DMS79 (cell line): ENCODE results near the gene EGFR.

Experiments used
- DNase-seq: peaks from one replicate; lab custom pipeline; 2025; lab: John Stamatoyannopoulos, UW

The EGFR gene

DNA sequence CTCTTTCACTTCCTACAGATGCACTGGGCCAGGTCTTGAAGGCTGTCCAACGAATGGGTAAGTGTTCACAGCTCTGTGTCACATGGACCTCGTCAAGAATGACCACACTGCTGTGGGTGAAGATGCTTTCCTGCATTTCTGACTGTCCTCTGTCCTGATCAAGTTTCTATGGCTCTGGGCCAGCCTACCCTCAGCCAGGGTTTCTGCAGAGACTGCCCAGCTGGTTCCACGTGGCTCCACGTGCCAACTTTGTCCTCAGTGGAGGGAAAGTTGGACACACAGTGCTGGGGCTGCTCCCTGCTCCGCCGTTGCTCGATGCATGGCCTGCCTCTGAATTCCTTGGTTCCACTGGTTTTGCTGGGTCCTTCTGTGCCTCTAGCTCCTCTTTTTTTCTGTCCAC is 152.3 kb downstream of the EGFR start:
- no peak for DNase-seq

DNA sequence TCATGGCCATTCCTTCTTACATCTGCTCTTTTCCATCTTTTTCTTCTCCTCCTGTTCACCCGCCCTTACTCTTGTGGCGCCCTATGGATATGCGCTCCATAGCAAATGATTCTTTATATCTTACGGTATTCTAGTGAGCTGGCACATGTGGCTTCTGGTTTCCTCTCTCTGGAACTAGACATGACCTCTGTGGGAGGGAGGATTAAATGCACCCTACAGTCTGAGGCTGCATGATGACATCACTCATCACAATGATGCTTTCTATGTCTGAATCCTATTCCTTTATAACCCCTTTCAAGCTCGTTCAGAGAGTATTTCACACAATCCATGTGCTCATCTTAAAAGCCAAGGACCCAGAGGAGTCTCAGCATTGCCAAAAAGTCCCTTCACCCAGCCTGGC is 153.3 kb downstream of the EGFR start:
- no peak for DNase-seq

DNA sequence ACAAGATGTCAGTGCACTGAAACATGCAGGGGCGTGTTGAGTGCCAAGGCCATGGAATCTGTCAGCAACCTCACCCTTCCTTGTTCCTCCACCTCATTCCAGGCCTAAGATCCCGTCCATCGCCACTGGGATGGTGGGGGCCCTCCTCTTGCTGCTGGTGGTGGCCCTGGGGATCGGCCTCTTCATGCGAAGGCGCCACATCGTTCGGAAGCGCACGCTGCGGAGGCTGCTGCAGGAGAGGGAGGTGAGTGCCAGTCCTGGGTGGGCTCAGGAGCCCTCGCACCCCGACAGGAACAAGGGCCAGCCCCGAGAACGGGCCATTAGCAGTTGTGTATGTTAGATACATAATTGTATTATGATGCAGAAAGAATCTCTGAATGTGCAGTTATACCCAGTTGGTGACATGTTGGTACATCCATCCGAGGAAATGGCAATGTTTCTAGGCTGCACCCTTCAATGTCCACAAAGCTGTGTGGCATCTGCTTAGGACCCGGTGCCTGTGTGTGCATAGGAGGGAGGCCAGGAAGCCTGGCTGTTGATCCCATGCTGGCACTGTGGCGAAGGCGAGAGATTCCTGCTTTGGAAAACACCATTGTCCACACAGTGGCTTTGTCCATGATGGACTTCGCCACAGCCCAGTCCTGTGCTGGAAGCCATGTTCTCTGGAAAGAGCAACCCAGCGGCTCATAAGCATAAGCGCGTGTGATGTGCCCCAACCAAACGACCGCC is 154.2 kb downstream of the EGFR start:
- no peak for DNase-seq

DNA sequence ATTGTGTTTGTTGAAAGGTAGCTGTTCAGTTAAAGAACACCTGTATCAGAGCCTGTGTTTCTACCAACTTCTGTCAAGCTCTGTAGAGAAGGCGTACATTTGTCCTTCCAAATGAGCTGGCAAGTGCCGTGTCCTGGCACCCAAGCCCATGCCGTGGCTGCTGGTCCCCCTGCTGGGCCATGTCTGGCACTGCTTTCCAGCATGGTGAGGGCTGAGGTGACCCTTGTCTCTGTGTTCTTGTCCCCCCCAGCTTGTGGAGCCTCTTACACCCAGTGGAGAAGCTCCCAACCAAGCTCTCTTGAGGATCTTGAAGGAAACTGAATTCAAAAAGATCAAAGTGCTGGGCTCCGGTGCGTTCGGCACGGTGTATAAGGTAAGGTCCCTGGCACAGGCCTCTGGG is 154.9 kb downstream of the EGFR start:
- no peak for DNase-seq

DNA sequence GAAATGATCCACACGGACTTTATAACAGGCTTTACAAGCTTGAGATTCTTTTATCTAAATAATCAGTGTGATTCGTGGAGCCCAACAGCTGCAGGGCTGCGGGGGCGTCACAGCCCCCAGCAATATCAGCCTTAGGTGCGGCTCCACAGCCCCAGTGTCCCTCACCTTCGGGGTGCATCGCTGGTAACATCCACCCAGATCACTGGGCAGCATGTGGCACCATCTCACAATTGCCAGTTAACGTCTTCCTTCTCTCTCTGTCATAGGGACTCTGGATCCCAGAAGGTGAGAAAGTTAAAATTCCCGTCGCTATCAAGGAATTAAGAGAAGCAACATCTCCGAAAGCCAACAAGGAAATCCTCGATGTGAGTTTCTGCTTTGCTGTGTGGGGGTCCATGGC is 155.6 kb downstream of the EGFR start:
- DNase-seq = no peak

DNA sequence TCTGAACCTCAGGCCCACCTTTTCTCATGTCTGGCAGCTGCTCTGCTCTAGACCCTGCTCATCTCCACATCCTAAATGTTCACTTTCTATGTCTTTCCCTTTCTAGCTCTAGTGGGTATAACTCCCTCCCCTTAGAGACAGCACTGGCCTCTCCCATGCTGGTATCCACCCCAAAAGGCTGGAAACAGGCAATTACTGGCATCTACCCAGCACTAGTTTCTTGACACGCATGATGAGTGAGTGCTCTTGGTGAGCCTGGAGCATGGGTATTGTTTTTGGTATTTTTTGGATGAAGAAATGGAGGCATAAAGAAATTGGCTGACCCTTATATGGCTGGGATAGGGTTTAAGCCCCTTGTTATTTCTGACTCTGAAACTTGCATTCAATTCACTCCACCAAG is 156.0 kb downstream of the EGFR start:
- no peak for DNase-seq

DNA sequence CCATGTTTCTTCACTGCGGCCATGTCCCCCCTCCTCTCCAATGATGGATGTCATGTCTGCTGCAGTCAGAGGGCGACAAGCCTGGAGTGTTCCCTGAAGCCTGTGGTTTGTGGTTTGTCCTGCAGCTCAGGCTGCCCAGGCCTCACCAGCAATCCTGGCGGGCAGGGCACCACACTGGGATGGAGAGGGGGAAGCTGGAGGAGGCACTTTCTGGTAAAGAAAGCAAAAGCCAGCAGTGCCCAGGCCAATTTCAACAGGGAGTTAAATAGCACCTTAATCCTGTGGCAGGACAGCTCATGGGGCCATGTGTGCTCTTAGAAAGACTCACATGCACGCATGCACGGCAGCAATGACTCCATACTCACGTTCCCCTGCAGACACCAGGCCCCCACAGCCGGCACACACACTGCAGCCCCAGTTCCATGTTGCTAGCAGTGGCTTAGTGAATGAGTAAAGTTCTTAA is 158.3 kb downstream of the EGFR start:
- DNase-seq = no peak

DNA sequence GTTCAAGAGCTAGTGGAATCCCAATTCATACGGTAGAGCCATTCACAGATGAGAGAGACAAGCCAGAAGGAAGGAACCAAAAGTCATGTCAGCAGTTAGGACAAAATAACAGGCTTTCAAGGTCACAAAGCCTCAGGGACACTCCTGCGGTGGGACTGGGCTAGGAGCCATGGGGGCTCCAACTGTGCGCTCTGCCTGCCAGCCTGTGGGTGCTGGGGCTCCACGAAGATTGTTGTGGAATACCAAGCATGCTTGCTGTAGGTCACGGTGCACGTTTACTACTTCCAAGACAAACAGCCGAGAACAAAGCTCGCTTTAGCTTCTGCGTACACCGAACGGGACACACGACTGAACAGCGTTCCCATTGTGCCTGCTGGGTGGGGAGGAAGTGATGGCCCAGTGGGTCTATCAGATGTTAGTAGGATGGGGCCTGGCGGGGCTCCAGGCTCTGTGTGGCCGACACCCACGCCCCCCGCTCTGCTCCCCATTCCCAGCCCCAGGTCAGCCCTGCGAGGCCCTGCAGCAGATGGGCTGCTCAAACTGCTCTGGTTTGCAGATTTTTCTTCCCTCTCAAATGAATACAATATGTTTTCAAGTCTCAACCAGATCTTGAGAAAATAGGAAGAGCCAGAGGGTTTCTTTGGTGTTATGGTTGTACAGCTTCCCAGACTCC is 158.9 kb downstream of the EGFR start:
- no peak for DNase-seq

DNA sequence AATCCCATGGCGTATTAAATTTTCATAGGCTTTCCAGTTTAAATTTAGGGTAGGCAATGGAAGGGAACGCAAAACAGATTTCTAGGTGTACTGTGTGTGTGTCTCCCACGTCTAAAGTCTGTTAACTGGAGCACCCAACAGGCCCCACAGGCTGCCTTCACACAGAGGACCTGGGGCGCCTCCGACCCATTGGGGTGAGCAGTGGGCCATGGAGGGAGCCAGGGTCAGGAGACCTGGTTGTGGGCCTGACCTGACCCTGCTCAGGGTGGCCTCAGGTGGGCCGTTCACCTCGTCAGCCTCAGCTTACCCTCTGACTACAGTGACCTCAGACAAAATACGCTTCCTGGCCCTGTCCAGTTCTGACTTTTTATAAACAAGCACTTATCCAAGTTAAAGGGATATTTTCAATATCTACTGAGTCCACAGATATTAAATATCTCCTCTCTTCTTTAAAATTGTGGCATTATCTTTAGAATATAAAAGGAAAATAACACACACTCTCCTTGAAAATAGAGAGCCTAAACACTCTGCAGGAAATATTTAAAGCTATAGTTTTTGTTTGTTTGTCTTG is 159.6 kb downstream of the EGFR start:
- no peak for DNase-seq

DNA sequence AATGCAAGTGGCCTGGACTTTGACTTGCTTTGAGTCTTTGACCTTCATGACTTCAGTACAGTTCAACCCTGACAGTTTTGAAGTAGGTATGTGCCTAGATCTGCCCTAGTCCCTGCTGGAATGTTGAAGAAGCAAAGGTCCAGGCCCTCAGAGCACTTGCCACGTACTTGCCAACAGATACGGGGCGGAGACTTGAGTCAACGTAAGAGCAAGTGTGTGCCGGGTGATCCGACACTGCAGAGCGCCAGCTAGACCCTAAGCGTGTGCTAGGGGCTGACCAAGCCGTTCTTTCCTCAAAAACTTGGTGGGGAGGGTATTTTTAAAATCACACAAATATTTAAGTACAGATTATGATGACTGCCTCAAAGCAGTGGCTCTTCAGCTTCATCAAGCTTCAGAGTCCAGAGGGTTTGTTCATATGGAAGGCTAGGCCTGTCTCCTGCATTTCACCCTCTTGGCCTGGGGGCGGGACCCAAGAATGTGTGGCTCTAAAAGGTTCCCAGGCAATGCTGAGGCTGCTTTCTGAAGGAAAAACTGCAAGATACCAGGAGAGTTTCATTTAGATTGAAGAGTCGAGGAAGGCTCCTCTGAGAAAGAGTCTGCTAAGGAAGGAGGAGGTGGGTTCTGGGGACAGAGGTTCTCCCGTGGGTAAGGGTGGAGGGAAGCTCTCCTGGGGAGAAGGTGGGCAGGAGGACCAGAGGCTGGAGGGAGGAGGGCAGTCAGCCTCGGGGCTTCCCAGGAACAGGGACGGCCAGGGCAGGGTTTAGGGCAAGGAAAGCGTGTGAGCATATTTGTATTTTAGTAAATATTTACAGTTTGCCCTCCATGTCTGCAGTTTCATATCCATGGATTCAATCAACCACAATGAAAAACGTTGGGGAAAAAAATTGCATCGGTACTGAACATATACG is 160.3 kb downstream of the EGFR start:
- no peak for DNase-seq

DNA sequence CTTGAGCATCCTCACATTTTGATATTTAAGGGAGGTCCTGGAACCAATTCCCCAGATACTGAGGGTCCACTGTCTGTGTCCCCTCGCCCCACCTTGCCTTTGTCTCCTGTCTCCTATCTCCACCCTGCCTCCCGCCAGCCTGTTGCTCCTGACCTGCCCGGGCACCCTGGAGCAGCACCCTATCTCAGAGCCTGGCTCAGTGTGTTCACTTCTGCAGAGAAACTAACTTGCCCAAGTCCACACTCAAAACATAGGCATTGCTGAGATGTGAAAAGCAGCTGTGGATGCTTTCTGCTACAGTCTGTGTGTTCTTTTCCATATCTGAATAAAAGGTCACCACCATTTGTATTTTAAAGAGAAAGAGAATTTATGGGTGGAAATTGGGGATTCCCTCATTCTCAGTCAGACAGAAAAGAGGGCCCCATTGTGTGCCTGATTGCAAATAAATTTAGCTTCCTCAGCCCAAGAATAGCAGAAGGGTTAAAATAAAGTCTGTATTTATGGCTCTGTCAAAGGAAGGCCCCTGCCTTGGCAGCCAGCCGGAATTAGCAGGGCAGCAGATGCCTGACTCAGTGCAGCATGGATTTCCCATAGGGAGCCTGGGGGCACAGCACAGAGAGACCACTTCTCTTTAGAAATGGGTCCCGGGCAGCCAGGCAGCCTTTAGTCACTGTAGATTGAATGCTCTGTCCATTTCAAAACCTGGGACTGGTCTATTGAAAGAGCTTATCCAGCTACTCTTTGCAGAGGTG is 161.3 kb downstream of the EGFR start:
- no peak for DNase-seq

DNA sequence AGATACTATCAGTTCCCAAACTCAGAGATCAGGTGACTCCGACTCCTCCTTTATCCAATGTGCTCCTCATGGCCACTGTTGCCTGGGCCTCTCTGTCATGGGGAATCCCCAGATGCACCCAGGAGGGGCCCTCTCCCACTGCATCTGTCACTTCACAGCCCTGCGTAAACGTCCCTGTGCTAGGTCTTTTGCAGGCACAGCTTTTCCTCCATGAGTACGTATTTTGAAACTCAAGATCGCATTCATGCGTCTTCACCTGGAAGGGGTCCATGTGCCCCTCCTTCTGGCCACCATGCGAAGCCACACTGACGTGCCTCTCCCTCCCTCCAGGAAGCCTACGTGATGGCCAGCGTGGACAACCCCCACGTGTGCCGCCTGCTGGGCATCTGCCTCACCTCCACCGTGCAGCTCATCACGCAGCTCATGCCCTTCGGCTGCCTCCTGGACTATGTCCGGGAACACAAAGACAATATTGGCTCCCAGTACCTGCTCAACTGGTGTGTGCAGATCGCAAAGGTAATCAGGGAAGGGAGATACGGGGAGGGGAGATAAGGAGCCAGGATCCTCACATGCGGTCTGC is 162.2 kb downstream of the EGFR start:
- no peak for DNase-seq

DNA sequence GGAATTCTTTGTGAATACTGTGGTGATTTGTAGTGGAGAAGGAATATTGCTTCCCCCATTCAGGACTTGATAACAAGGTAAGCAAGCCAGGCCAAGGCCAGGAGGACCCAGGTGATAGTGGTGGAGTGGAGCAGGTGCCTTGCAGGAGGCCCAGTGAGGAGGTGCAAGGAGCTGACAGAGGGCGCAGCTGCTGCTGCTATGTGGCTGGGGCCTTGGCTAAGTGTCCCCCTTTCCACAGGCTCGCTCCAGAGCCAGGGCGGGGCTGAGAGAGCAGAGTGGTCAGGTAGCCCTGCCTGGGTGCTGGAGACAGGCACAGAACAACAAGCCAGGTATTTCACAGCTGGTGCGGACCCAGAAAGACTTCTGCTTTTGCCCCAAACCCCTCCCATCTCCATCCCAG is 162.9 kb downstream of the EGFR start:
- DNase-seq = no peak

DNA sequence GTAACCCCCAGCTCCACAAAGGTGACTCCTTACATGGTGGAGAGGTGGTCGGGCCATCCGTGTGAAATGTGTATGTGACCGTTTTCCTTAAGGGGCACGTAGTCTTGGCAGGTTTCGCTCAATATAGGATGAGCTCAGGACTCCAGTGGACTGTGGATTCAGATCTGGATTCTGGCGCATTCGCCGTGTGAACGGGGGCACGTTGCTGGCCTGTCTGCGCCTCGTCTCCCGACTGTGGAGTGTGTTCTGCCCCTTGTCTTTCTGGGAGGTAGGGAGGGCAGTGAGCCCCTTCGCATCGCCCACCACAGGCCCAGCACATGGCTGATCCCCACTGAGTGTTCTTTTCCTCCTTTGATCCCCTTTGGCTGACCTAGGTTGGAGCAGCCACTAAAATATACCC is 165.1 kb downstream of the EGFR start:
- no peak for DNase-seq

DNA sequence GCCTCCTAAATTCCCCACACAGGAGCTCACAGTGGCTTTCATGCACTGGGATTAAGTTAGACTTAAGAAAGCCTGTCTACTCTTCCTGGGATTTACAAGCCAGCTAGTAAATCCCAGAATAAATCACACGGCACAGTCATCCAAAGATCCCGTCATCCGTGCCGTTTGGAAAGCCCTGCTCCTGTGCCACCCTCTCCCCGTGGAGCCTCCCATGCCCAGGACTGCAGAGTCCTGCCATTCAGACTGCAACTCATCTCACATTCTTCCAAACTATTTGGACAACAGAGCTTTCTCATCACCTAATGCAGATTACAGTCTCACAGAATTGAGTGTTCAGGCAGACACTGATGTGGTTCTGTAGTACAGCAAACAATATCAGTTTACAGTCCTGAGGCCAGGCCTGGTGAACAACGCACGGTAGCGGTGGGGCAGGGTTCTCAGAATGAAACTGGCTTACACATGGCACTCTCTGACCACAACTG is 166.5 kb downstream of the EGFR start:
- DNase-seq = no peak

DNA sequence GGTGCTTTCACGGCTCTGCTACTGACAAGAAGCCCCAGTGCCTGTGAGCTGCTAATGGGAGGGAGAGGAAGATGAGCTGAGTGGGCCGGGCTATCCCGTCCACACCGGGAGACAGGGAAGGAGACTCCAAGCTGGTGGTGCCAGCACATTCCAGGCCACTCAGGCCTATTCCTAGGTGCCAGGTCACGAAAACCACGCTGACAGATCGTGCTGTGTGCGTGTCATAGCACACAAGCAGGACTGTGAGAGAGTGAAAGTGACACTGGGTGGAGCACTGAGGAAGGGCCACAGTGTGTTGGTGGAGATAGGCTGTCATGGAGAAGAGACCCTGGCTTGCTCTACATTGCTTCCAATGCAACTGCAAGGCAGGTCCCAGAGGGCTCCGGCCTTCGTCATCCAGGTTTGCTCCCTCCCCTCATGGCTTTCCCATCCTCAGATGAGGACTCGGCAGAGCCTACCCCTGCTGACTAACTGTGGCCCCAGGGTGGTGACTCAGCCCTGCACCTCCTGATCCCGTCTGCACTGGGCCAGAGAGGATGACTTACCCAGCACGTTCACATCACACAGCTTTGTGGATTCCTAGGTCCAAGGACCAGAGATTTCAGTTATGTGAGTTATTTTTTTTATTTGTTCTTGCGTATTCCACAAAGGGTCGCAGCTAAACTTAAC is 167.3 kb downstream of the EGFR start:
- DNase-seq = no peak

DNA sequence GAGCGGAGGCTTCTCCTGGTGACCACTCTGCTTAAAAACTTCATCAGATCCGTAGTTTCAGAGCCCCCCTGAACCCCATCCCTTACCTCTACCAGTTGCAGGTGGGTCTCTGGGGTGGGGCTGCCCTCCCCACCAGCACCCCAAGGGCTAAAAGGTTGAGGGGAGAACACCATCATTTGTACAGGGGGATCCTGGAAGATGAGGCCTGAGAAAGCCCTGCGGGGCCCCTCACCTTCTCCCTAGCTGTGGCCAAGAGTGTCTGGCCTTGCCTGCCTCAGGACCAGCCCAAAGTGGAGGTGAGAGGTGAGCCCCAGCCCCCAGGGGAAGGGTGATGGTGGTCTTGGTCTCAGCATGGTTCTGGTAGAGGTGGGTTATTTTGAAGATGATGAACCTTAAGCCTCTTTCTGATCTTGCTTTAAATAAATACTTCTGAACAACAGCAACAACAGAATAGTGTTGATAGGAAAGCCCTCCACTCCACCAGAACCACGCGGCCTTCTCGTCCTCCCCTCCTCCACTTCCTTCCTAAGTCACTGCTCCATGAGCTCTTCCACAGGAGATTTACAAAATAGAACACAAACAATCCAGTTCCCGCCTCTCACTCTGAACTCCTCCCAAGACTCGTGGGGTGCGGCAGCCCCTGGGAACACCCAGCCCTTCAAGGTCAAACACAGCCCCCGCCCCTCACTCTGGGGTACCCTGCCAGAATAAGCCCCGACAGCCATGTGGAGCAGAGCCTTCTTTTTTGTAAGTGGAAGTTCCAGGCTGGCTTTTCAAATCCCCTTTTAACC is 169.1 kb downstream of the EGFR start:
- DNase-seq = no peak

DNA sequence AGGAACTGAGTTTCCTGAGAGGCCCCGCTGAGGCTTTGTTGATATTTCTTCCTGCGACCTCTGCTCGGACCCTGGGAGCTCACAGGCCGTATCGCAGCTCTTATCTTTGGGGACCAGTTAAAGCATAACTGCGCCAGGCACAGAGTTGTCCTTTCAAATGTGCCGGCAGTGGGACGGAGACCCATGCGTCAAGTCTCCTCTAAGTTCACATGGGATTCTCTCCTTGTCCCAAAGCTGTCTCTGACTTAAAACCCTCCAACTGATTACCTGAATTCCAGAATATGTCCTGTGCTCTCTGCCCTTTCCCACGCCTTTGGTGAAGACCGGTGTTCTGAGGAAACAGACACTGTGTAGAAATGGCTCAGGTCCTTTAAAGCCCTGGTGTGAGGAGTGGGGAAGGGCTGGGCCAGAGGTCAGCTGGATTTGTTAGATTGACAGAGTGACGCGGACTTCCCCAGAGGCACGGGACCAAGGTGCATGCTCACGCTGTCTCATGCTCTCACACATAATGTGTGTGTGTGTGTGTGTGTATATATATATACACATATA is 169.8 kb downstream of the EGFR start:
- no peak for DNase-seq

DNA sequence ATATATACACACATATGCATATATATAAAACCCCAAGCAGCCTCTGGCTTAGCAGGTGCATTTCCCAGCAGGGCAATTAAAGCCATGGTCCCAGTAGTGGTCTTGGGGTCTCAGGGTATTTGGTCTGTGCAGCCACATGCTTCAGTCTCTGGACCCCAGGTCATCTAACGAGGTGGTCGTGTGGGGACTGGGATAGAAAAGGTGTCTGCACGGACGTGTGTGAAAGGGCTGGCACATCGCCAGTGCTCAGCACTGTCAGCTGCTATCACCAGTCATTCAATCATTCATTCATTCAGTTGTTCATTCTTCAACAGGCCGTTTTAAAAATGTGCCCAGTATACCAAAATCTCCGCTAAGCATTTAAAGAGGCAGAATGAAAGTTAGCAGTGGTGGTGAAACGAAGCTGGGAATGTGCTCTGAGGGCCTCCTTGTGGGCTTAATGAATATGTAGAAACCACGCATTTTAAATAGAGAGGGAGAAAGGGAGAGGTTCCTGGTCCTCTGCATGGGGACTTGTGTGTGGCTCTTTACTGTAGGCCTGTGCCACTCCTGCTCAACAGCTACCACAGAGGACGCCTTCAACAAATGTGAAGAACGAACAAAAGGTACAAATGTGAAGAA is 170.4 kb downstream of the EGFR start:
- no peak for DNase-seq
